UCSD-AML1 (cell line): ENCODE data around the gene NUCKS1.

ENCODE experiments used
- DNase-seq: peaks from one replicate; lab custom pipeline; 2025; ENCODE audit not compliant: unreplicated experiment; lab: John Stamatoyannopoulos, UW

The NUCKS1 gene

GRCh38 chr1:205670611-205671430 is 79.2 kb downstream of the NUCKS1 start:
- no peak for DNase-seq

GRCh38 chr1:205670150-205670446 is 79.9 kb downstream of the NUCKS1 start:
- DNase-seq: no peak

- no peak for DNase-seq
Observed at GRCh38 chr1:205669341-205670149, 80.4 kb downstream of the NUCKS1 start.

- no peak for DNase-seq
Observed at GRCh38 chr1:205668951-205669340, 81.0 kb downstream of the NUCKS1 start.

- DNase-seq: no peak
Observed at GRCh38 chr1:205667909-205668643, 81.9 kb downstream of the NUCKS1 start.

GRCh38 chr1:205666372-205667166 is 83.4 kb downstream of the NUCKS1 start:
- no peak for DNase-seq

GRCh38 chr1:205665201-205666045 is 84.6 kb downstream of the NUCKS1 start:
- DNase-seq: no peak

- no peak for DNase-seq
Observed at GRCh38 chr1:205664399-205665017, 85.5 kb downstream of the NUCKS1 start.

GRCh38 chr1:205663286-205663936 is 86.6 kb downstream of the NUCKS1 start:
- no peak for DNase-seq
